Cardiac muscle cell (in vitro differentiated cells and primary cell): Measurements from ENCODE around the gene CEP63. TPM values are rescaled to one million over a fixed set of nuclear protein-coding genes. Genes with fewer than 3 reads are reported as not detected.

Experiments
- DNase-seq, 2 donors: peaks; one replicate each; pipeline versions ENCODE4 v3.0.0 to v3.0.0-alpha.2; 2010 to 2017; ENCODE audit warnings: low read depth in 1 of 2, low spot score in 1 of 2
- H3K27ac ChIP-seq: fragments of 200-600 bp; sonication (generic); 2 replicates; pipeline ENCODE4 v1.5.1; 2016
- H3K27me3 ChIP-seq: fragments of 200-600 bp; sonication (generic); 2 replicates; pipeline ENCODE4 v1.6.0; 2016; ENCODE audit warnings: control low read depth
- H3K36me3 ChIP-seq: fragments of 200-600 bp; sonication (generic); 2 replicates; pipeline ENCODE4 v1.5.1; 2016; ENCODE audit warnings: control low read depth
- H3K4me1 ChIP-seq: fragments of 200-600 bp; sonication (generic); 2 replicates; pipeline ENCODE4 v1.8.1; 2017; ENCODE audit warnings: low read depth, mild to moderate bottlenecking, mixed run types
- H3K4me3 ChIP-seq: fragments of 200-600 bp; sonication (generic); 2 replicates; pipeline ENCODE4 v1.5.1; 2016; ENCODE audit warnings: mild to moderate bottlenecking
- H3K9me3 ChIP-seq: fragments of 200-600 bp; sonication (generic); 2 replicates; pipeline ENCODE4 v1.5.1; 2017; ENCODE audit warnings: low read depth, mild to moderate bottlenecking, control low read depth
- CTCF ChIP-seq: IDR thresholded peaks from 2 replicates; pipeline ENCODE4 v1.5.1; 2012; ENCODE audit warnings: low read depth, mild to moderate bottlenecking, low read length
- polyA plus RNA-seq: library from polyadenylated mRNA; unstranded; fragments of >200 nt; fragmentation: Nextera tagmentation; extraction: Ambion mirVana; gene quantifications from 2 replicates; pipeline ENCODE4 v1.2.1, GENCODE V29; 2016
- total RNA-seq: library from RNA; depleted of rRNA; stranded (reverse); fragments of >200 nt; gene quantifications from 2 replicates; pipeline ENCODE4 v1.2.3, GENCODE V29; 2016

The CEP63 gene
- total and polyA plus RNA-seq, 2 experiments from 2014 or later = 36.6 to 51.2 TPM

- DNase-seq = no peak
- no peaks in the 10 kb centered on the region for H3K36me3 ChIP-seq
- no peaks in the 10 kb centered on the region for H3K4me1 ChIP-seq
- H3K27ac ChIP-seq = no peak overlapping the region
- no peak for TF ChIP-seq CTCF
- peaks cover 24% of the 10 kb centered on the region for H3K27me3 ChIP-seq
- no peak overlapping the region for H3K4me3 ChIP-seq
- no peaks in the 10 kb centered on the region for H3K9me3 ChIP-seq
Observed at GRCh38 chr3:134609821-134610431, 124.1 kb downstream of the CEP63 start.

- no peaks in the 10 kb centered on the region for H3K36me3 ChIP-seq
Observed at GRCh38 chr3:134610432-134611385, 124.9 kb downstream of the CEP63 start.

GRCh38 chr3:134611516-134611915 is 125.7 kb downstream of the CEP63 start:
- no peak for TF ChIP-seq CTCF

More at GRCh38 chr3:134610432-134611385, 124.9 kb downstream of the CEP63 start:
- no peak for DNase-seq
- no peaks in the 10 kb centered on the region for H3K4me1 ChIP-seq
- no peak overlapping the region for H3K4me3 ChIP-seq
- H3K9me3 ChIP-seq = no peaks in the 10 kb centered on the region
- H3K27ac ChIP-seq = no peak overlapping the region
- TF ChIP-seq CTCF = no peak
- H3K27me3 ChIP-seq = peaks cover 19% of the 10 kb centered on the region

GRCh38 chr3:134613006-134613520 is 127.2 kb downstream of the CEP63 start:
- H3K4me3 ChIP-seq = no peak overlapping the region
- peaks cover 21% of the 10 kb centered on the region for H3K27me3 ChIP-seq
- TF ChIP-seq CTCF = no peak
- H3K4me1 ChIP-seq = no peaks in the 10 kb centered on the region
- H3K36me3 ChIP-seq = no peaks in the 10 kb centered on the region
- no peaks in the 10 kb centered on the region for H3K9me3 ChIP-seq
- no peak for DNase-seq
- H3K27ac ChIP-seq = no peak overlapping the region

More at GRCh38 chr3:134611516-134611915, 125.7 kb downstream of the CEP63 start:
- Histone ChIP-seq H3K9me3 (no peaks in the 10 kb centered on the region), H3K36me3 (no peaks in the 10 kb centered on the region), H3K4me3 (no peak overlapping the region), H3K4me1 (no peaks in the 10 kb centered on the region), H3K27me3 (peaks cover 19% of the 10 kb centered on the region), H3K27ac (no peak overlapping the region)
- DNase-seq = no peak

GRCh38 chr3:134614955-134615354 is 129.1 kb downstream of the CEP63 start:
- no peak overlapping the region for H3K4me3 ChIP-seq
- DNase-seq = no peak
- no peak overlapping the region for H3K27ac ChIP-seq
- no peaks in the 10 kb centered on the region for H3K9me3 ChIP-seq
- H3K36me3 ChIP-seq = no peaks in the 10 kb centered on the region
- H3K4me1 ChIP-seq = no peaks in the 10 kb centered on the region
- TF ChIP-seq CTCF = no peak
- peaks cover 20% of the 10 kb centered on the region for H3K27me3 ChIP-seq
